ENCODE measurements around the gene LIPC.

LIPC gene

DNA sequence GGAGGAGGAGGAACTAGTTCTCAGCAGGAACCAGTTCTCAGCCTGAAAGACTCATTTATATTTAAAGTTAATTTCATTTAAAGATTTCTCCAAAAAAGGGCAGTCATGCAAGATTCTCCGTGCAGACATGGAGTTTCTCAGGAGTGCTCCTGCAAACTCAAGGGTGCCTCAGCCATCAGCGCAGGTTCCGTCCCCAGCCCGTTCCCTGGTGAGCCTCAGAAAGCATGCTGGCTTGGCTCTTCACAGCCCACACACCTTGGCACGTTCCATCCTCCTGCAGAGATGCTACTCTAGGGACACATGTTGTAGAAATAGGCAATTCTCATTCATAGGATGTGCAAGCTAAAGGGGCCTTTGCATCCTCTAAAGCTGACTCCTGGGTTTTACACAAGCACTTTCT is 123.0 kb downstream of the LIPC start:
- no peak for DNase-seq (ENCODE audit: low read depth)

DNA sequence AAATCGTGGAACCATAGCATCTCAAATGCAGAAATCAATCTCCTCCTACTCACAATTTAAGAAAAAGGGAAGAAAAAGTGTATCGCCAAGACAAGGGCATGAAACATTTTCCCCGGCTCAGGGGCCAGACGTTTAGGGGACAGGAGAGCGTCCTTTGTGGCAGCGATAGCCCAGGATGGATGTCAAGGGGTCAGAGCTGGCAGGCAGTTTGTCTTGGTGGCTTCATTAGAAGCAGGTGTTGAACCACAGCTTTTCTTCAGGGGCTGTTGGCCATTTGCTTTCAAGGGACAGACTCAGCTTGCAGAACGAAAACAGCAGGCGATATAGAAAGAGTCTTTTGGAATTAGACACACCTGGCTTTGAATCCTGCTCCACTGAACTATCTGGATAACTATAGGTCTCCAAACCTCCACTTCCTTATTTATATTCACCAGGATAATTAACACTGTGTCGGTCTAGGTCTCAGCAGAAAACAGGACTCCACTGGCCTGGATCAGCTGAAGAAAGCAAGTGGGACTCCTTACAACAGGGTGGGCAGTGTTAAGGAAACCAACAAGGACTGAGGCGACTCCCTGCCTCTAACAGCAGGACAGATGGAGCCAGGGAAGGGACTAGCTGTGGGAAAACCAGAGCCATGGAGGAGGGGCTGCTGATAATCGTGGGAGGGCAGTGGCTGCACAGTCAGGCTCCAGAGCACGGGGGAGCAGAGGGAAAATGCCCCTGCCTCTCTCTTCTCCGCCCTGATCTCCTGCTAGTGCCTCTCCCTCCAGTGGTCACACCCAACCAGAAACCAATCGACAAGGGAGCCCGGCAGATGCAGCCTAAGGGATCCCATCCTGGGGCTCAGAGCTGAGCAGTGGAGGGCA is 123.6 kb downstream of the LIPC start:
- no peak for DNase-seq (ENCODE audit: low read depth)

DNA sequence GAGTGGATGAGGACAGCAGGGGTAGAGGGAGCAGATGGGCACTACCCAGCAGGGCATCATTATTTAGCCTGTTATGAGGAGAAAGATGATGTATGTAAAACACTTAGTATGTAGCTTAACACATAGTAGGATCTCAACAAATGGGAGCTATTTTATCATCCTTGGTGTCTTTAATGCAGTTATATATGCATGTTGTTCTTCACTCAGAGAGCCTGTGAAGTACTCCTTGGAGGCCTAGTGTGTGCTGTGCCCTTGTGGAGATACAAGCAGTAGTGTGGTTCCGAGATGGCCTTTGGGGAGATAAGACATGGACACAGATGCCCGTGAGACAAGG is 124.2 kb downstream of the LIPC start:
- no peak for DNase-seq (ENCODE audit: low read depth)

DNA sequence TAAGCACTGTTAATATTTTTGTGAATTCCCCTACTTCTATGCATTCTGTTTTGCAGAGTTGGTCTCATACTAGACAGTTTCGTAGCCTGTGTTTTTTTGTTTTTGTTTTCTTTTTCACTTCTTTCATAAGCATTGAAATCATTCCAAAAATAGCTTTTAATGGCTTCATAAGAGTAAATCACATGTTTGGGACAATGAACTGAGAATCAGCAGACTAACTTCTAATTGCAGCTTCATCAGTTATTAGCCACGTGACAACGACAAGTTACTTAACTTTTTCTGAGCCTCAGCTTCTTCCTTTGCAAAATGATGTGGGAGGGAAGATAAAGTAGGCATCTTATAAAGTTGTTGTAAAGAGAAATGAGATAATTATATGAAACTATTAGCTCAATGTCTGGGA is 124.8 kb downstream of the LIPC start:
- DNase-seq (ENCODE audit: low read depth), result no peak

DNA sequence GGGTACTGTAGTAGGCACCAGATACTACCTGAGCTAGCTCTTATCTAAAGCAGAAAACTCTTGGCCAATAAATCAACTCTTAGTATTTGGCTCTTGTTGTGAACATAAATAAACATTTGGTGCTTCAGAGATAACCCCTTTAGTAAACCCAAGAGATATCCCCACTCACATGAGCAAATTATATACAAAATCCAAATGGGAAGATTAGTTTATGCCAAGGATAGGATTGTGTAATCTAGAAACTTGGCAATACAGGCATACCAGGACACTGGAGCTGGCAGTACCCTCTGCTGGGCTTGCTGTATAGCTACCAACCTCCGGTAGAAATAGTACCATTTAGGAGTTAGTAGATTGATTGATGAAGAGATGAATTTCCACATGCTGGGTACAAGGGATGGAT is 127.0 kb downstream of the LIPC start:
- no peak for DNase-seq (ENCODE audit: low read depth)

DNA sequence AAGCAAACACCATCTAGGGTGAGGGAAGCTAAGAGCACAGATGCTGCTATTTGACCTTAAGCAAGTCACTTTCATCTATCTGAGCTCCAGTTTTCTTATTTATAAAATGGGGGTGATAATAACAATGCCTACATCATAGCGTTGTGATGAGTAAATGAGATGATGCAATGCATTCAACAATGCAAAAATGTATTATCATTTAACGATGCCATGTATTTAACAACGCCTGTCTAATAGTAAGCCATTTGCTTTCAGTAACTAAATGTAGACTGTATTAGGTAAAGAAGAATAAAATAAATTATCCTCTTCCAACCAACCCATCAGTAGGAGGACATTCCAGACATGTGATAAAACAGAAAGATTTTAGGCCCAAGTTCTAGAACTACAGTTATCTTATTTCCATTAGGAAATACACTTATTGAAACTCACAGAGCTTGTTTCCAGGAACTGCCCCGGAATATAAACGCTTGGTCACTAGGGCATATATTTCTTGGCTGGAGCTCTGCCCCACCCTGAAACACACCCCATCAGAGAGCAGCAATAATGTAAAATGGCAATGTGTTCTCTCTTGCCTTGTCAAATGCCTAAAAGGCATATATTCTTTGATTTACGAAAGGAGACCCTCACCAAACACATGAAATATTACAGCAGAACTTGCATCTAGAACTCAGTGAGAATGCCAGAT is 128.3 kb downstream of the LIPC start:
- no peak for DNase-seq (ENCODE audit: low read depth)

DNA sequence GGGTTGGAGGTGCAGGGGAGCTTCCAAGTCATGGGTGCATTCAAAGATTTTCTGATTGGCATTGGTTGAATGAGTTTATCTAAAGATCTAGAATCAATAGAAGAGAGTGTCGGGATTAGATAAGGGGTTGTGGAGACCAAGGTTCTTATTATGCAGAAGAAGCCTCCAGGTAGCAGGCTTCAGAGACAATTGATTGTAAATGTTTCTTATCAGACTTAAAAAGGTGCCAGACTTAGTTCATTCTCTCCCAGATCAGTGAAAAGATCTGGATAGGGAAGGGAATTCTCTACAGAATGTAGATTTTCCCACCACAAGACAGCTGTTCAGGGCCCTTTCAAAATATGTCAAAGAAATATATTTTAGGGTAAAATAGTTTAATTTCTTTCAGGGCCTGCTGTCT is 129.5 kb downstream of the LIPC start:
- no peak for DNase-seq (ENCODE audit: low read depth)

DNA sequence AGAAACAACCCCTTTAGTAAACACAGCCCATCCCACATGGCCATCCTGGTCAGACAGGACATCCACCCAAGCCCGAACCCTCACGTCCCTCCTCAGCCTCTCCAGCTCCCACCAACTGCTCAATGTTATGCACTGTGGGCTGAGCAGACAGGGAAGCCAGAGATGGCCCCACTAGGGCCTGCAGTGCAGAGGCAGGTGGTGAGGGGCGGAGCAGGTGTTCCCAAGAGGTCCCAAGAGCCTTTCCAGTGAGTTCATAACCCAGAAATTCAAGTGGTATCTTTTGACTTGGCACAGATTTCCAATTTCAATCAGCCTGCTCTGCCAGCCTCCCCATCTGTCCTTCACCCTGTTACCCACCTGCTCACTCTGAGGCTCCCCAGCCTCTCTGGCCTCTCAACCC is 130.3 kb downstream of the LIPC start:
- DNase-seq (ENCODE audit: low read depth), result no peak

DNA sequence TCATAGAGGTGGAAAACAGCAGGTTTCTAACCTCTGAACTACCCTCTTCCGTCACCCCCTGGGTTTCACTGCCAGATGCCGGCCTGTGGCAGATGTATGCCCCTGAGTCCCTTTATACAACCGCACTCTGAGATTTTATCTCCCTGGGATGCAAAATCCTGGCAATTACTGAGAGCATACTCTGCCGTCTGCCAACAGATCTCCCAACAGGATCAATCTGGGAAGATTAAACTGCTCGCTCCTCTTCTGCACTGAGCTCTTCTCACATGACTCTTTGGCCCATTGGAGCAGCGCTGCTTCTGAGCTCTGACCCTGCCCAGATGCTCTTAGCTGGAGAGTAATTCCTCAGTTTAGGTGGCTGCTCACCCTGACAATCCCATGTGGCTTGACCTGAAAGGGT is 133.2 kb downstream of the LIPC start:
- DNase-seq (ENCODE audit: low read depth), result no peak

DNA sequence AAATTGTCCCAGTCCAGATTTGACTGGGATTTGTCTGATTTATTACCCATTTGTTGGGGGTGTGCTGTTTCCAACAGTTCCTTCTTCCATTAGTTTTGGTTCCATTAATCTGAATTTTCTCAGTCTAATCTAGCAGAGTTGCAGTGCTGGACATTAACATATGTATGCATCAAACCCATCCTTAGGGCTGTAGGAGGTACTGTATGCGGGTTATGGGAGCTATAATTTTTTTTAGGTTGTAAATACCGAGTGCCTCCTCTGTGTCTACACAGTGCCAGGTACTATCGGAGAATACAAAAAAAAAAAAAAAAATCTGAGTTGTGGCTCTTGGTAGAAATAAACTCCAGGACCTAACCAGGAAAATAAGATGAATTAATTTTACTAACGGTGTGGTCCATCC is 133.8 kb downstream of the LIPC start:
- DNase-seq (ENCODE audit: low read depth), result no peak

DNA sequence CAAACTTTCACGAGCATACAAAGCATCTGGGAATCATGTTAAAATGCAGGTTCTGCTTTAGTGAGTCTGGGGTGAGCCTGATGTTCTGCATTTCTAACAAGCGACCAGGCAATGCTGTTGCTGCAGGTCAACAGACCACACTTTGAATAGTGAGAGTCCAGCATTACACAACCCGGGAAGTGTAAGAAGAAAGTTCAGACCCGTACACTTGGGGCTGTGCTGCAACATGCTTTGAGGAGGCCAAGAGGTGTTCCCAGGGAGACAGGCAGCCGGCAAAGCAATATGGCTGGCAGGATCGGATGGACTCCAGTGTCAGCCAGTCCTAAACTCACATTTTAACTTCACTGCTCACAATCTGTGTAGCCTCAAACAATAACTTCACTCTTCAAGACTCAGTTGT is 134.2 kb downstream of the LIPC start:
- DNase-seq (ENCODE audit: low read depth), result no peak

DNA sequence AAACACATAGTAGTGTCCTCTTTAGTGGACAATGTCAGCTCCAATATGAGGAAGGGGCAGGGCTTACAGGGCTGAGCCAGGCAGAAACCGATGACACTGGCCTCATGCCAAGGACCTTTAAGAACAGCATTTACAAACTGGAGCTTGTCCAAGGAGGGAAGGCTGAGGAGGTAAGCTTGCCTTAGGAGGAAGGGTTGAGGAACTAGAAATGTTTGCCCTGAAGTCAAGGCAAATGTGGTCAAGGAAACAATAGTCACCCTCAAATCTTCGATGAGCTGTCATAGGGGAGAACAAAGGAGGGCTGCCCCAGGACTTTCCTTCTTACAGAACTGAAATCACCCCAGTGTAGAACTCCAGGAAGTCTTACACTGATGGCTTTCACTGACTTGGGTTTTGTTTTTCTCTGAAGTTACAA is 136.4 kb downstream of the LIPC start:
- no peak for DNase-seq (ENCODE audit: low read depth)

DNA sequence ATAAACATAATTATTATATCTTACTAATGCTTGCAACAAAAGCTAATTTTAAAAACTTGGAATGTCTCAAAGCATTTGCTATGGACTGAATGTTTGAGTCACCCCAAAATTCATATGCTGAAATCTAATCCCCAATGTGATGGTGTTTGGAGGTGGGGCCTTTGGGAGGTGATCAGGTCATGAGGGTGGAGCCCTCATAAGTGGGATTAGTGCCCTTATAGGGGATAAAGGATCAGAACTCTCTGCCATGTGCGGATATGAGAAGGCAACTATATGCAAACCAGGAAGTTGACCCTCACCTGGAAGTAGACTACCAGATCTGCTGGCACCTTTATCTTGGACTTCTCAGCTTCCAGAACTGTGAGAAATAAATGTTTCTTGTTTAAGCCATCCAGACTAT is 137.7 kb downstream of the LIPC start:
- DNase-seq (ENCODE audit: low read depth), result no peak

DNA sequence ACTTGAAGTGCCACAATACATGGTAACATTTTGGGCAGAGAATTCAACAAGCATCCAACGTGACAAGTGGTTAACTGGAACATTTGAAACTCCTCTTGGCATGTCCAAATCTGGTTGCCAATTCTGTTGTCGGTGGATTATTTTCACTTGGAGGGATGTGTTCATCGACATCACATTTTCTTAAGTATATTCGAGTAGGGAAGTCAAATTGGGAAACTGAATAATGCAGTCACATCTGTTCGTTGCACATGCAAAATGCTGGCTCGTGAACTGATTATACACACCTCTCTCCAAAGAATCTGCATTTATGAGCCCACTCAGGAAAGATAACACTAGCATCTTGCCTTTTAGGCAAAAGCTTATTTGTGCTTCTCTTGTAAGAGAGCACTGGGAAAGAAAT is 139.7 kb downstream of the LIPC start:
- no peak for DNase-seq (ENCODE audit: low read depth)

DNA sequence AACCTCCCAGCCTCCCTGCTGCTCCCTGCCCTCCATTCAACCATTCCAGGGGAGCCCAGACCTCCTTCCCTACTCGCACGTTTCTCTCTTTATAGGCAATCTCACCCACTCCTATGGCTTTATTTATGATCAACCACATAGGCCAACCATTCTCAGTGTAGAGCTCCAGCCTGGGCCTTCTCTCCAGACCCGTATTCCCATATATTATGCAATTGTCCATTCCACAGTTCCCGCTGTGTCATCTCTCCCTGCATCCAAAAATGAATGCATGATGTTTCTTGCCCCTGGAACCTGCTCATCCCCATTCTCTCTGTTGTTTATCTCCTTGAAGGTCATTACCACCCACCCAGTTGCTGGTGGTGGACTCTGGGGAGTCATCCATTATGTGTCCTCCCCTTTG is 140.7 kb downstream of the LIPC start:
- DNase-seq (ENCODE audit: low read depth), result no peak

DNA sequence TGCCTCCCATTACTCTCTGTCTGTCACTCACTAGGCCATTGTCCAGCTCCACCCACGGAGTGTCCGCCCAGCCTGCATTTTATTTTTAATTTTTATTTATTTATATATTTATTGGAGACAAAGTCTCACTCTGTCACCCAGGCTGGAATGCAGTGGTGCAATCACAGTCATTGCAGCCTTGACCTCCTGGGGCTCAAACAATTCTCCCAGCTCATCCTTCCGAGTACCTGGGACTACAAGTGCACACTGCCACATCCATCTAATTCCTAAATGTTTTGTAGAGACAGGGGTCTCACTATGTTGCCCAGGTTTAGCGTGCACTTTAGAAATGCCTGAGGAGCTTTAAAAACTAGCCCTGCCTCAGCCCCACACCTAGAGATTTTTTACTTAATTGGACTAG is 141.5 kb downstream of the LIPC start:
- DNase-seq (ENCODE audit: low read depth), result no peak

DNA sequence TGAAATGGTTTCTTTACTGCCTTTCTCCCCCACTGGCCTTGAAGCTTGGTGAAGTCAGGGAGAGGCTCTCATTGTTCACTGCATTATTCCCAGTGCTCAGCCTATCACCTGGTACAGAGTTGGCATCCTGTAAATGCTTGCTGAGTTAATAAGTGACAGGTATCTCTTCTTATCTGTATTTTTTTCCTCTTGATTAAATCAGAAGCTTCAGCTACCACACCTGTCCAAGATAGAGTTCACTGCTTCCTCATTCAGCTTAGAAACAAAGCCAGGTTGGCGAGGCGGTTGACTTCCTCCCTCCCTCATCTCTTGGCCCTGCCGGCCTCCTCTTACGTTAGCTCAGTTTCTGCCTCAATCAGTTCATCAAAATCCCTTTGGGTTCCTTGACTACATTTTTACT is 142.8 kb downstream of the LIPC start:
- no peak for DNase-seq (ENCODE audit: low read depth)

DNA sequence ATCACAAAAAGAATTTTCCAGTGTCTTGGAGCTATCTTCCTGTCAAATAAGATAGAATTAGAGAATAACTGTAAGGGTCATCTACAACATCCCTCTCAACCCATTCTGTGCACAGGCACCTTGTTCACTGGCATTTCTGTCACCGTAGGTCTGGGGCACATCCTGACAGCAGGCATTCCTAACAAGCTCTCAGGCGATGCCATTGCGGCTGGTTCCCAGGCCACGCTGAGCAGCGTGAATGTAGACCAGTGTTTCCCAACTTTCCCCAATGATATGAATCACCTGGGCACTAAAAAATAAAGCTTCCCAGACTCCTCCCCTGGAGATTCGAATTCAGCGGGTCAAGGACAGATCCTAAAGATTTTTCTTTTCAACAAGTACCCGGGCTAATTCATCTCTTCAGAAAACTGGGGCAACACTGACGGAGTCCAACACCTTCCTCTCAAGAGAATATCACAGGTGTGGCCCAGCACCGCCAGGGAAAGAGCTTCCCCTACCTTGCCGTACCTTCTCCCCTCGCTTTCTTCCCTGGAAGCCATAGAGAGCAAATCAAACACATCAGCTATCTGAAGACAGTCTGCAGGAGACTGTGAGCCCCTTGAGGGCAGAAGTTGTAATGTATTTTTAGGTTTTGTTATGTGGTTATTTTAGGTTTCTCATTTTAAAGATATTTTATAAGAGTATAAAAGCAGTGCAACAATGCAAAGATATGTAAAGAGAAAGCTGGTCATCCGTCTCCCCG is 143.4 kb downstream of the LIPC start:
- no peak for DNase-seq (ENCODE audit: low read depth)

DNA sequence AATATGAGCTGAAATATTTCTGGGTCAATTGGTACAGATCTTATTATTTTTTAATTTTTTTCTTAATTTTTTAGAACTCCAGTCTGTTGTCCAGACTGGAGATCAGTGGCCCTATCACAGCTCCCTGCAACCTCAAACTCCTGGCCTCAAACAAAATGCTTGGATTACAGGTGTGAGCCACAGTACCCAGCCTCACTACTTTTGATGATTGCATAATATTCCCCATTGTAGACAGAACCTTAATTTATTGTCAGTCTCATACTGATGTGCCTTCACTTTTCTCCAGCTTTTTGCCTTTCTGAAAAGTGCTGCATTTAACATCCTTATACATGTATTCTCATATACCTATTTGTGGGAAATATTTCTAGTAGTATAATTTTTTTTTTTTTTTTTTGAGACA is 144.9 kb downstream of the LIPC start:
- DNase-seq (ENCODE audit: low read depth), result no peak

DNA sequence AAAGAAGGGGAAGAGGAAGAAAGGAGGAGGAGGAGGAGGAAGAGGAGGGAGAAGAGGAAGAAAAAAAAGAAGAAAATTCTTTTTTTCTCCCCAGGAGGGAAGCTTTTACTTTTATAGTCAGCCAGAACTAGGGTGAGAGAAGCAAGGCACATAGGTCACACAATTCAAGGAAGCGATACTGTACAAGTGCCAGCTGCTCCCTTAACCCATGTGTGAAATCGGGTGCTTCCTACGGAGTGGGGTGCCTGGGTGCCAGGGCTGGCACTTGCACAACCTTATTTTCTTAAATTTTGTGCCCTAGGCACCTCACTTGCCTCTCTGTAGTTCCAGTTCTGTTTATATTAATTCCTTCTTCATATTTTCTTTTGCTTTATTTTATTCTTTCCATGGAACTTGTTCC is 150.4 kb downstream of the LIPC start:
- no peak for DNase-seq (ENCODE audit: low read depth)

DNA sequence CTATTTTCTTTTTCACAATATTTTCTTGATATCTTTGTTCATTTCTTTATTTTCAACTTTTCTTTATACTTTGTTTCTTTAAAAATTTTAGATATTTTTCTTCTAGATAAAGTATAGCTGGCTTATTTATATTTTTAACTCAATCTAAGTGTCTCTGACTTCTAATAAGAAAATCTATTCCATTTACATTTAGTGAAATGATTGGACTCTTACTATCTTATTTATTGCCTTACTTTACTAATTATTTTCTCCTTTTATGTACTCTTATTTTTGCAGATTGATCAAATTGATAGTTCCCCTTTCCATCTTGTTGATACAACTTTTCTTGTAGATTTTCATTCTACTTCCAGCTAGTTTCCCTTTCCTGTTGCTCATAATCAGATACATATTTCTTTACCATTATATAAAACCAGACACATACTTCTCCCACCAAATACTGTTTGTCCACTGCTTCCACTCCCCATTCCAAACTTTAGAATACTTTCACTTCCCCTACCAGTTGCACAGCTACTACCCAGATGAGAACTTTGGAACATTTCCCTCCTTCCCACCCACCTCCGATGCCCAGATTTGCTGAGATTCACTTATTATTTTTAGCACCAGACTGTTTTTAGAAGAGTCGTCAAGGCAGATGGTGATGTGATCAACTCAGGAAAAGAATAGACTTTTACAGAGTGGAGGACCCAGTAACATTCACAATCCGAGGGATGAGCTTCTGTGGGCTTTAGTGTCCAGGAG is 151.5 kb downstream of the LIPC start:
- DNase-seq (ENCODE audit: low read depth), result no peak

DNA sequence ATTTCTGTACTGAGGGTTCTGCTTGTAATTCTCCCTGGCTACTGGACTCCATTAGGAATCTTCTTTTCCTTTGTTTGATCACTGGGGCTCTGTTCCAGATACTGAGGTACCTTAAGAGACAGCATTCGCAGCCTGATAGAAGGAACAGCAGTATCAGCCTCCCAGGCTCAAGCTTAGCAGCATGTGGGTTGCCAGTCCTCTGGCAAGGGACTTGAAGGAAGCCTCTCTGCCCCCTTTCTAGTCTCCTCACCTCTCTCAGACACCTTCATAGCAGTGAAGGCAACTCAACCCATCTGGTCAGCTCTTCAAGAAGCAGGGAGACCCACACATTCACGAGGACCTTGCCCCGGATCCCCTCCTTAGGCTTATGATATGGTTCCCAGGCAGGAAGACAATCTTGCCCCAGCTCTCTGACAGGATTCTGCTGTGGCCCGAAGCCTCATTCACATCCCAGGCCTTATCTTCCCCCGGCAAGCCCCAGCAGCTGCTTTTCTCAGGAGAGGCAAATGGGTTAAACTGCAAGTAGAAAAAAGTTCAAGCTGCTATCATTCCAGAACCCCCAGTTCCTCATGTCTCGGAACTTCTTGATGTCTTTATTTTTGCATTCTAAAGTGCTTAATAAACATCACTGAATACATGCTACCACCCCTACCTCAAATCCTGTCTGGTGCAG is 153.1 kb downstream of the LIPC start:
- DNase-seq (ENCODE audit: low read depth), result no peak
